ENCODE data around the gene WNT3A. TPM values are rescaled to one million over a fixed set of nuclear protein-coding genes. Genes with fewer than 3 reads are reported as not detected.
"Not testable (repeated sequence)": the region's sequence is repeated elsewhere in the genome, so short reads cannot be mapped to it uniquely, and the experiment has no call there.

WNT3A gene
- polyA plus RNA-seq, 3 donors = not detected

DNA sequence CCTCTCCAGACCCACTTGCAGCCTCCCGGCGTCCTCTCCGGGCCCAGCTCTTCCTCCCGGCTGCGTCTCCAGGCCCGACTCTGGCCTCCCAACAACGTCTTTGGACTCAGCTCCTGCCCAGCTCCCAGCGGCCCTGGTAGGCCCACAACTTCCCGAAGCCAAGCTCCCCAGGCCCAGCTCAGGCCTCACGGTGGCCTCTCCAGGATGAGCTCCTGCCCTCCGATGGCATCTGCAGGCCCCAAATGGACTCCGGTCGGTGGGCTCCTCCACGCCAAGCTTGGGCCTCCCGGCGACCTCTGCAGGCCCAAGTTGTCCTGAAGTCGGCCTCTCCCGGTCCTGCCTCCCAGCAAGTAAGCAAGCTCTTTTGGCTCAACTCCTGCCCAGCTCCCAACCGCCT, 34.5 kb upstream of the WNT3A start:
- H3K4me2 ChIP-seq (replicated peaks; ENCODE audit: extremely low read depth, low read length, poor library complexity, severe bottlenecking); H3K9me3 ChIP-seq (replicated peaks in 1 of 2; ENCODE audit: control insufficient read depth in 1 of 2, insufficient read depth in 1 of 2, low read length in 2 of 2); H3K27ac Mint-ChIP-seq; intact Hi-C loops (cut with micrococcal nuclease); H3K36me3 Mint-ChIP-seq; H3K4me3 Mint-ChIP-seq; H3K9ac ChIP-seq (ENCODE audit: insufficient read depth, low read length, poor library complexity, severe bottlenecking); H3K4me1 Mint-ChIP-seq; H2AFZ ChIP-seq (ENCODE audit: insufficient read depth, low read depth, low read length, poor library complexity, severe bottlenecking); H3K27me3 ChIP-seq (ENCODE audit: control insufficient read depth in 2 of 2, insufficient read depth in 2 of 2, low read length in 2 of 2); H3K4me3 ChIP-seq (replicated peaks in 1 of 3; ENCODE audit: low read depth in 2 of 3, low read length in 3 of 3); DNase-seq; H4K20me1 ChIP-seq (ENCODE audit: insufficient read depth, low read length); H3K27me3 Mint-ChIP-seq (ENCODE audit: low read depth in 3 of 3); H3K36me3 ChIP-seq (replicated peaks in 1 of 2; ENCODE audit: control insufficient read depth in 1 of 2, insufficient read depth in 2 of 2, low read length in 2 of 2); H3K9me3 Mint-ChIP-seq; H3K27ac ChIP-seq (ENCODE audit: low read depth in 1 of 2, low read length in 2 of 2); H3K4me1 ChIP-seq (ENCODE audit: control insufficient read depth in 1 of 2, insufficient read depth in 2 of 2, low read length in 2 of 2); H3K79me2 ChIP-seq (ENCODE audit: insufficient read depth, low read length): not testable (repeated sequence)
- WGBS (ENCODE audit: insufficient coverage) = 100% methylated on average over 4 of the region's 19 CpGs

DNA sequence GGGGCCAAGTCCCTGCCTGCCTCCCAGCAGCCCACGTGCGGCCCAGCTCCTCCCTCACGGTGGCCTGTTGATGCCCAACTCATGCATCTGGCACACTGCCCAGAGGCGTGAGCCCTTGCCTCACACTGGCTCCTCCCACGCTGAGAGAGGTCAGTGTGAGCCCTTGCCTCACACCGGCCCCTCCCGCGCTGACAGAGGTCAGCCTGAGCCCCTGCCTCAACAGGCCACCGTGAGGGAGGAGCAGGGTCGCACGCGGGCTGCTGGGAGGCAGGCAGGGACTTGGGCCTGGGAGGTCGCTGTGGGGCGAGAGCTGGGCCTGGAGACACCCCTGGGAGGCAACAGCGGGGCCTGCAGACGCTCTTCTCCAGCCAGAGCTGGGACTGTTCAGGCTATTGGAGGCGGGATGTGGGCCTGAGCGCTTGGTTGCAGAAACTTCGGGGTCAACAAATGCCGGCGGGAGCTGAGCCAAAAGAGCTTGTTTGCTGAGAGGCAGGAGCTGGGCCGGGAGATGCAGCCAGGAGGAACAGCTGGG, 33.9 kb upstream of the WNT3A start:
- H3K9me3 ChIP-seq (replicated peaks in 1 of 2; ENCODE audit: control insufficient read depth in 1 of 2, insufficient read depth in 1 of 2, low read length in 2 of 2); H3K9me3 Mint-ChIP-seq; H3K79me2 ChIP-seq (ENCODE audit: insufficient read depth, low read length); H3K27me3 ChIP-seq (ENCODE audit: control insufficient read depth in 2 of 2, insufficient read depth in 2 of 2, low read length in 2 of 2); H3K4me3 ChIP-seq (replicated peaks in 1 of 3; ENCODE audit: low read depth in 2 of 3, low read length in 3 of 3); H3K27me3 Mint-ChIP-seq (ENCODE audit: low read depth in 3 of 3); H3K9ac ChIP-seq (ENCODE audit: insufficient read depth, low read length, poor library complexity, severe bottlenecking); DNase-seq; H3K27ac ChIP-seq (ENCODE audit: low read depth in 1 of 2, low read length in 2 of 2); H3K36me3 Mint-ChIP-seq; H2AFZ ChIP-seq (ENCODE audit: insufficient read depth, low read depth, low read length, poor library complexity, severe bottlenecking); H3K36me3 ChIP-seq (replicated peaks in 1 of 2; ENCODE audit: control insufficient read depth in 1 of 2, insufficient read depth in 2 of 2, low read length in 2 of 2); H3K27ac Mint-ChIP-seq; H3K4me1 ChIP-seq (ENCODE audit: control insufficient read depth in 1 of 2, insufficient read depth in 2 of 2, low read length in 2 of 2); intact Hi-C loops (cut with micrococcal nuclease); H4K20me1 ChIP-seq (ENCODE audit: insufficient read depth, low read length); H3K4me2 ChIP-seq (replicated peaks; ENCODE audit: extremely low read depth, low read length, poor library complexity, severe bottlenecking); H3K4me3 Mint-ChIP-seq; H3K4me1 Mint-ChIP-seq: not testable (repeated sequence)
- 86% methylated on average over 22 of the region's 22 CpGs for WGBS (ENCODE audit: insufficient coverage)

DNA sequence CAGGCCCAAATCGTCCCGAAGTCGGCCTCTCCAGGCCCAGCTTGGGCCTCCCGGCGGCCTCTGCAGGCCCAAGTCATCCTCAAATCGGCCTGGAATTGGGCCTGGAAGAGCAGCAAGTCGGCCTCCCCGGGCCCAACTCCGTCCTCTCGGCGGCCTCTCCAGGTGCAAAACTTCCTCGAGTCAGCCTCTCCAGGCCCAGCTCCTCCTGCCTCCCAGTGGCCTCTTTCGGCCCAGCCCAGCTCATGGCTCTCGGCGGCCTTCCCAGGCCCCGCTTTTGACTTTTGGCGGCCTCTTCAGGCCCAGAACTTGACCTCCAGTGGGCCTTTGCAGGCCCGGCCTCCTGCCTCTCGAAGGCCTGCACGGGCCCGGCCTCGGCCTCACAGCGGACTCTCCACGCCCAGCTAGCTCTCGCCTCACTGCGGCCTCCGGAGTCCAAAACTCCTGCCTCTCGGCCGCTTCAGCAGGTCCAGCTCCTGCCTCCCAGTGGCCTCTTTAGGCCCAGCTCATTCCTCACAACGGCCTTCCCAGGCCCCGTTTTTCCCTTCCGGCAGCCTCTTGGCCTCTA, 33.0 kb upstream of the WNT3A start:
- H3K36me3 ChIP-seq (replicated peaks in 1 of 2; ENCODE audit: control insufficient read depth in 1 of 2, insufficient read depth in 2 of 2, low read length in 2 of 2); H3K4me1 Mint-ChIP-seq; H3K27me3 ChIP-seq (ENCODE audit: control insufficient read depth in 2 of 2, insufficient read depth in 2 of 2, low read length in 2 of 2); H3K79me2 ChIP-seq (ENCODE audit: insufficient read depth, low read length); H3K27me3 Mint-ChIP-seq (ENCODE audit: low read depth in 3 of 3); DNase-seq; H3K9me3 ChIP-seq (replicated peaks in 1 of 2; ENCODE audit: control insufficient read depth in 1 of 2, insufficient read depth in 1 of 2, low read length in 2 of 2); H3K4me1 ChIP-seq (ENCODE audit: control insufficient read depth in 1 of 2, insufficient read depth in 2 of 2, low read length in 2 of 2); H3K9ac ChIP-seq (ENCODE audit: insufficient read depth, low read length, poor library complexity, severe bottlenecking); H3K27ac Mint-ChIP-seq; H3K36me3 Mint-ChIP-seq; H3K9me3 Mint-ChIP-seq; intact Hi-C loops (cut with micrococcal nuclease); H3K4me3 Mint-ChIP-seq; H4K20me1 ChIP-seq (ENCODE audit: insufficient read depth, low read length); H3K4me2 ChIP-seq (replicated peaks; ENCODE audit: extremely low read depth, low read length, poor library complexity, severe bottlenecking); H2AFZ ChIP-seq (ENCODE audit: insufficient read depth, low read depth, low read length, poor library complexity, severe bottlenecking); H3K27ac ChIP-seq (ENCODE audit: low read depth in 1 of 2, low read length in 2 of 2); H3K4me3 ChIP-seq (replicated peaks in 1 of 3; ENCODE audit: low read depth in 2 of 3, low read length in 3 of 3): not testable (repeated sequence)
- 98% methylated on average over 11 of the region's 32 CpGs for WGBS (ENCODE audit: insufficient coverage)

DNA sequence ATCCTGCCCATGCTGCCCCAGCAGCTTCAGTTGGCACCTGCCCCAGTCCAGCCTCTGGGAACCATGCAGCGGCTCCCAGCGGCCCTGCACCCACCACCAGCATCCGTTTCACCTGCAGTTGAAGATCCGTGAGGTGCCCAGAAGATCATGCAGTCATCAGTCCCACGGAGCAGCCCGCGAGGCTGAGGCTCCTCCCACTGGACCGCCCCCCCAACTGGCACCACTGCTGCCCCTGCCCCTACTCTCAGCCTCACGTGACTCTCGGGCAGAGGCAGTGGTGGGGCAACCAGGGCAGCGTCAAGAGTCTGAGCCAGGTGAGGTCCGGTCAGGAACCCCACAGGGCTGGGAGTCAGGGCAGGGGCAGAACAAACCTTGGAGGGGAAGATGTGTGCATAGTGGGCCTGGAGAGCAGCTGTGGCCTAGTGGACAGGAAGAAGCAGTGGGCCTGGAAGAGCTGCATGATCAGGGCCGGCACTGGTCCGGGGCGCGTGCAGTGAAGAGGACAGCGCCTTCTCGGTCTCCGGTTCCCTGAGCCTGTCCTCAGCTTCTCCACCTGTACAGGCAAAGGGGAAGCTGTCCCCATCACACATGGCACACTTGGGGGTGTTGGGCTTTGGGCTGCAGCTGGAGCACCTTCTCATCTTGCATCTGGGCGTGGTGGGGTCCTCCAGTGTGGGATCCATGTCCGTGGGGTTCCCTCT, 31.1 kb upstream of the WNT3A start:
- H3K4me2 ChIP-seq (replicated peaks; ENCODE audit: extremely low read depth, low read length, poor library complexity, severe bottlenecking); H3K4me3 ChIP-seq (replicated peaks in 1 of 3; ENCODE audit: low read depth in 2 of 3, low read length in 3 of 3); H3K79me2 ChIP-seq (ENCODE audit: insufficient read depth, low read length); H3K4me1 ChIP-seq (ENCODE audit: control insufficient read depth in 1 of 2, insufficient read depth in 2 of 2, low read length in 2 of 2); H3K36me3 ChIP-seq (replicated peaks in 1 of 2; ENCODE audit: control insufficient read depth in 1 of 2, insufficient read depth in 2 of 2, low read length in 2 of 2); H3K27ac ChIP-seq (ENCODE audit: low read depth in 1 of 2, low read length in 2 of 2); H3K36me3 Mint-ChIP-seq; intact Hi-C loops (cut with micrococcal nuclease); H3K9me3 ChIP-seq (replicated peaks in 1 of 2; ENCODE audit: control insufficient read depth in 1 of 2, insufficient read depth in 1 of 2, low read length in 2 of 2); H3K9ac ChIP-seq (ENCODE audit: insufficient read depth, low read length, poor library complexity, severe bottlenecking); H3K27me3 Mint-ChIP-seq (ENCODE audit: low read depth in 3 of 3); H3K27me3 ChIP-seq (ENCODE audit: control insufficient read depth in 2 of 2, insufficient read depth in 2 of 2, low read length in 2 of 2); H3K27ac Mint-ChIP-seq; DNase-seq; H2AFZ ChIP-seq (ENCODE audit: insufficient read depth, low read depth, low read length, poor library complexity, severe bottlenecking); H4K20me1 ChIP-seq (ENCODE audit: insufficient read depth, low read length); H3K4me3 Mint-ChIP-seq; H3K4me1 Mint-ChIP-seq; H3K9me3 Mint-ChIP-seq: not testable (repeated sequence)
- WGBS (ENCODE audit: insufficient coverage) = 69% methylated on average over 5 of the region's 21 CpGs
